ENCODE results near the gene NHLH2. TPM values are rescaled to one million over a fixed set of nuclear protein-coding genes. Genes with fewer than 3 reads are reported as not detected.

Gene NHLH2
- total RNA-seq, 2 donors from 2014 or later = not detected

DNA sequence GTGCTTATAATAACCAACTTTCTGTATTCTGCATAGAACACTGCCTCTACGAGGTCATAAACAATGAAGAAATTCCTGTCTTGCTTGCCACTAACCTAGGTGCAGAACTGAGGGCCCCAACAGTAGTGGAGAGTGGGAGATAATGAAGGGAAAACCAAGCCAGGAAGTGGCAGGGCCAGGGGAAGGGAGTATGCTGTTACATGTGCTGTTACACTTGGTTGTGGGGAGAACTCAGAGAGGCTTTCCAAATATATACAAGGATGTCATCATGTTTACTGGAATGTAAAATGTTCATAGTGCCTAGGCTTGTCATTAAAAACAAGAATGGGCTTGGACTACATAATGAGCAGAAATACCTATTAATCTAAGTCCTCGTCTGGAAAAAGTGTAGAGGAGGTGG lies 31.1 kb downstream of the NHLH2 start:
- no peaks in the 10 kb centered on the region for H3K27me3 ChIP-seq
- ATAC-seq (no peak), DNase-seq (no peak)
- peaks cover 23% of the 10 kb centered on the region for H3K4me1 ChIP-seq
- intact Hi-C loops (cut with DNase I) = loop anchor here (5.0 kb wide), 1 partner anchor 167 kb away; the partner anchor contains the start of gene SLC22A15
- no peaks in the 10 kb centered on the region for H3K9me3 ChIP-seq
- no peak for TF ChIP-seq POLR2A (IDR thresholded peaks at IDR 0.05)
- TF ChIP-seq, protein P1, sequence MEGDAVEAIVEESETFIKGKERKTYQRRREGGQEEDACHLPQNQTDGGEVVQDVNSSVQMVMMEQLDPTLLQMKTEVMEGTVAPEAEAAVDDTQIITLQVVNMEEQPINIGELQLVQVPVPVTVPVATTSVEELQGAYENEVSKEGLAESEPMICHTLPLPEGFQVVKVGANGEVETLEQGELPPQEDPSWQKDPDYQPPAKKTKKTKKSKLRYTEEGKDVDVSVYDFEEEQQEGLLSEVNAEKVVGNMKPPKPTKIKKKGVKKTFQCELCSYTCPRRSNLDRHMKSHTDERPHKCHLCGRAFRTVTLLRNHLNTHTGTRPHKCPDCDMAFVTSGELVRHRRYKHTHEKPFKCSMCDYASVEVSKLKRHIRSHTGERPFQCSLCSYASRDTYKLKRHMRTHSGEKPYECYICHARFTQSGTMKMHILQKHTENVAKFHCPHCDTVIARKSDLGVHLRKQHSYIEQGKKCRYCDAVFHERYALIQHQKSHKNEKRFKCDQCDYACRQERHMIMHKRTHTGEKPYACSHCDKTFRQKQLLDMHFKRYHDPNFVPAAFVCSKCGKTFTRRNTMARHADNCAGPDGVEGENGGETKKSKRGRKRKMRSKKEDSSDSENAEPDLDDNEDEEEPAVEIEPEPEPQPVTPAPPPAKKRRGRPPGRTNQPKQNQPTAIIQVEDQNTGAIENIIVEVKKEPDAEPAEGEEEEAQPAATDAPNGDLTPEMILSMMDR (IDR thresholded peaks at IDR 0.05) = no peak
- no peak overlapping the region for H3K4me3 ChIP-seq
- H3K36me3 ChIP-seq (replicated peaks in 1 of 2; ENCODE audit: insufficient read depth in 1 of 2, low read depth in 2 of 2) = no peaks in the 10 kb centered on the region
- peak overlapping the region in 1 of 4 donors; percentile 50 for H3K27ac ChIP-seq
- 88 to 90% methylated on average over 2 of the region's 2 CpGs for WGBS, 2 donors

DNA sequence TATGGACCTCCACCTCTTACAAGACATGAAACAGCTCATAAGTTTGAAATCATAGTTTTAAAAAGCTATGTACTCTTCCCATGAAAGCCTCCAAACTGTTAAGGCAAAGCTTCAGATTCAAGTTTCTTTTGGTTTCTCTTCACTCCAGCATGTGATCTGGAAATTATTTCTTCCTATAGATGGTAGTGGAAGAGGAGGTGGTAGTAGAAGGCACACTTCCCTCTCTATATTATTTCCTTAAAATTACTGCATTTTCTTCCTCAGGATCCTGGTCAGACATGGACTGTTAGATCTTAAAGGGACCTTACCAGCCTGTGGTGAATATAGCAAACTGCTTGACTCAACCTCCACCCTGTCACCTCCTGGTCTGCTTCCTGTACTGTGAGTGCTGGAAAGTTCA lies 31.9 kb downstream of the NHLH2 start:
- H3K27ac ChIP-seq = no peak overlapping the region
- intact Hi-C loops (cut with DNase I) = loop anchor here (5.0 kb wide), 1 partner anchor 168 kb away; the partner anchor contains the start of gene SLC22A15
- H3K4me3 ChIP-seq = no peak overlapping the region
- no peaks in the 10 kb centered on the region for H3K36me3 ChIP-seq (replicated peaks in 1 of 2; ENCODE audit: insufficient read depth in 1 of 2, low read depth in 2 of 2)
- H3K27me3 ChIP-seq = no peaks in the 10 kb centered on the region
- no peak for DNase-seq
- peaks cover 23% of the 10 kb centered on the region for H3K4me1 ChIP-seq
- H3K9me3 ChIP-seq = no peaks in the 10 kb centered on the region
- ATAC-seq = no peak
- no peak for TF ChIP-seq POLR2A (IDR thresholded peaks at IDR 0.05)
- TF ChIP-seq, protein P1 (IDR thresholded peaks at IDR 0.05) = no peak

DNA sequence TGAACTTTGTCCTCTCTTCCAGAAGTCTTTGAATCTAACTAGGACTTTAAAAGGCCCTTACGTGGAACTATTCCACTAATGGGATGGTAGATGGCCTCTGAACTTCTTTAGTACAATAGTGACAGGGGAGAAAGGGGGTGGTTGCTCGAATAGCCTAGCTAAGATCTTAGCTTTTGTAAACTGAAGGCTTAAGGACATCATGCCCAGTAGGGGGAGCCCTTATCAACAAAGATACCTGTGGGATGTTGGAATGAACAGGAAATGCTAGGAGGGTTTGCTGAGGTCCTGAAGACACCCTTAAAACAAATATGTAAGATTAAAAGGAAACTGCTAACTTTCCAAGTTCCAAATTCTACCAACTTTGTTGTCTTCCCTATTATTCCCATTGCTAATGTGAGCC lies 33.2 kb downstream of the NHLH2 start:
- DNase-seq = peak; percentile 71 to 83 (median 74)
- Histone ChIP-seq H3K36me3 (replicated peaks in 1 of 2; ENCODE audit: insufficient read depth in 1 of 2, low read depth in 2 of 2) (no peaks in the 10 kb centered on the region), H3K27ac (no peak overlapping the region), H3K9me3 (no peaks in the 10 kb centered on the region), H3K4me1 (peaks cover 23% of the 10 kb centered on the region), H3K4me3 (no peak overlapping the region), H3K27me3 (no peaks in the 10 kb centered on the region)
- no peak for TF ChIP-seq POLR2A (IDR thresholded peaks at IDR 0.05)
- TF ChIP-seq, protein P1 (IDR thresholded peaks at IDR 0.05) = peak; percentile 41 to 79 (median 65)
- intact Hi-C loops (cut with DNase I) = loop anchor here (5.0 kb wide), 1 partner anchor 170 kb away; the partner anchor contains the start of gene SLC22A15
- peak; percentile 57 for ATAC-seq
- WGBS, 2 donors = 0% methylated on average over 2 of the region's 2 CpGs

DNA sequence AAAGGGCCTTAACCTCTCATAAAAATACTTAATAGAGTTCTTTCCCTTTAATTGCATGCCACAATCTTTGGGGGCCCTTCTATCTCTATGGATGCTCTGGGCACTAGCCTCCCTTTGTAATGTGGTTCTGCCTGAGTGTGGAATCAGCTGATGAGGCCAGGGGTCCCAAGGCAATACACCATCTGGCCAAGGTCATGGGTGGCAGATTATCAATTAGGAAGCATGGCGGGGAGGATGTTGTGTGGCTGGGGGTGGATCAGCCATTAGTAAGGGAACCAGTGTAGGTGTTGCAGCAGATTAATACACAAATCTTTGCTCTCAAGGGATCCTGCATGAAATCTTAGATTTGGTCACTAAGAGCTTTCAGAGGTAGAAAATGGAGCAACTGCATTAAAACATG lies 35.3 kb downstream of the NHLH2 start:
- no peak for TF ChIP-seq POLR2A (IDR thresholded peaks at IDR 0.05)
- TF ChIP-seq, protein P1 (IDR thresholded peaks at IDR 0.05) = no peak
- Histone ChIP-seq H3K27ac (no peak overlapping the region), H3K9me3 (no peaks in the 10 kb centered on the region), H3K36me3 (replicated peaks in 1 of 2; ENCODE audit: insufficient read depth in 1 of 2, low read depth in 2 of 2) (no peaks in the 10 kb centered on the region), H3K4me3 (no peak overlapping the region), H3K4me1 (peaks cover 10% of the 10 kb centered on the region), H3K27me3 (no peaks in the 10 kb centered on the region)
- ATAC-seq (no peak), DNase-seq (no peak)
- intact Hi-C loops (cut with DNase I) = loop anchor here (5.0 kb wide), 1 partner anchor 172 kb away; the partner anchor contains the start of gene SLC22A15
- 92 to 94% methylated on average over 1 of the region's 1 CpG for WGBS, 2 donors

DNA sequence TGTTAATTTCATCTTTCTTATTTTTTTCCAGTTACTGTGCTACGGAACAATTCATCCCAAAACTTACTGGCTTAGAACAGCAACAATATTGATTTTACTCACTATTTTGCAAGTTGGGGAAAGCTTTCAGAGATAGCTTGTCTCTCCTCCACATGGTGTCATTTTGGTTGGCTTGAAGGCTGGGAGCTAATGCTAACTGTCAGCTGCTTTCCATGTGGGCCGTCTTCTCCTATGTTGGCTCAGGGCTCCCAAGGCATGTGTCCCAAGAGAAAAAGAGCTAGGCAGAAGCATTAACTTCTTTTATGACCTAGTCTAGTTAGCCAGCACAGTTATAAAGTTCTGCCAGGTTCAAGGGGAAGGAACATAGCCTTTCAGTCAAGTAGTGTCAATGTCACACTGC lies 38.5 kb downstream of the NHLH2 start:
- WGBS, 2 donors = 30 to 48% methylated on average over 2 of the region's 2 CpGs

More for the DNA sequence above, 38.5 kb downstream of the NHLH2 start:
- intact Hi-C loops (cut with DNase I) = no loop called here
- no peak overlapping the region for H3K27ac ChIP-seq
- no peak overlapping the region for H3K4me3 ChIP-seq
- DNase-seq (no peak), ATAC-seq (no peak)
- H3K4me1 ChIP-seq = no peaks in the 10 kb centered on the region
- no peaks in the 10 kb centered on the region for H3K9me3 ChIP-seq
- H3K36me3 ChIP-seq (replicated peaks in 1 of 2; ENCODE audit: insufficient read depth in 1 of 2, low read depth in 2 of 2) = no peaks in the 10 kb centered on the region
- no peaks in the 10 kb centered on the region for H3K27me3 ChIP-seq
- no peak for TF ChIP-seq POLR2A (IDR thresholded peaks at IDR 0.05)
- TF ChIP-seq, protein P1 (IDR thresholded peaks at IDR 0.05) = no peak

All from body of pancreas (tissue), 4 donors.